NCI-H1694 (cell line): ENCODE measurements around the gene PDZD2.
"Not testable (repeated sequence)": the region's sequence is repeated elsewhere in the genome, so short reads cannot be mapped to it uniquely, and the experiment has no call there.

Experiments used
- DNase-seq: peaks from one replicate; lab custom pipeline; 2025; lab: John Stamatoyannopoulos, UW

The PDZD2 gene

GRCh38 chr5:31770132-31770720, 131.3 kb downstream of the PDZD2 start:
- no peak for DNase-seq

- DNase-seq, result no peak
These were observed 132.1 kb downstream of the PDZD2 start for GRCh38 chr5:31770998-31771397.

GRCh38 chr5:31771500-31771899, 132.6 kb downstream of the PDZD2 start:
- DNase-seq, result no peak

- DNase-seq, result not testable (repeated sequence)
These were observed 137.4 kb downstream of the PDZD2 start for GRCh38 chr5:31776294-31776693.

GRCh38 chr5:31776976-31777651, 138.2 kb downstream of the PDZD2 start:
- no peak for DNase-seq

GRCh38 chr5:31781772-31782171, 142.8 kb downstream of the PDZD2 start:
- DNase-seq, result no peak

- DNase-seq, result no peak
These were observed 144.2 kb downstream of the PDZD2 start for GRCh38 chr5:31783086-31783645.

- no peak for DNase-seq
These were observed 144.8 kb downstream of the PDZD2 start for GRCh38 chr5:31783731-31784130.

GRCh38 chr5:31786090-31786631, 147.2 kb downstream of the PDZD2 start:
- no peak for DNase-seq

GRCh38 chr5:31794009-31794408, 155.1 kb downstream of the PDZD2 start:
- no peak for DNase-seq

- no peak for DNase-seq
These were observed 159.2 kb downstream of the PDZD2 start for GRCh38 chr5:31798168-31798567.

GRCh38 chr5:31800351-31800750, 161.4 kb downstream of the PDZD2 start:
- no peak for DNase-seq

GRCh38 chr5:31805785-31806400, 167.0 kb downstream of the PDZD2 start:
- DNase-seq, result no peak

- no peak for DNase-seq
These were observed 167.6 kb downstream of the PDZD2 start for GRCh38 chr5:31806561-31806960.

- DNase-seq, result no peak
These were observed 169.0 kb downstream of the PDZD2 start for GRCh38 chr5:31807789-31808540.

GRCh38 chr5:31809050-31809870, 170.3 kb downstream of the PDZD2 start:
- peak; percentile 51 for DNase-seq

- no peak for DNase-seq
These were observed 172.3 kb downstream of the PDZD2 start for GRCh38 chr5:31811210-31811609.

GRCh38 chr5:31815376-31815775, 176.4 kb downstream of the PDZD2 start:
- no peak for DNase-seq

GRCh38 chr5:31819926-31820516, 181.1 kb downstream of the PDZD2 start:
- DNase-seq, result no peak

GRCh38 chr5:31823472-31823871, 184.5 kb downstream of the PDZD2 start:
- no peak for DNase-seq
